ENCODE measurements around the gene CHFR.

GRCh38 chr12:132825861-132826260 is 61.5 kb downstream of the CHFR start:
- TF ChIP-seq POLR2AphosphoS5 (IDR thresholded peaks at IDR 0.05; ENCODE audit: low read depth, low read length) (no peak), TAF1 (IDR thresholded peaks at IDR 0.05; ENCODE audit: low read depth, low read length) (no peak)

Data from GM12891 (cell line).